Measurements from ENCODE around the gene DARS1. TPM values are rescaled to one million over a fixed set of nuclear protein-coding genes. Genes with fewer than 3 reads are reported as not detected.

Gene DARS1
- total RNA-seq = 100 to 1,000 TPM; 147 to 151 TPM

DNA sequence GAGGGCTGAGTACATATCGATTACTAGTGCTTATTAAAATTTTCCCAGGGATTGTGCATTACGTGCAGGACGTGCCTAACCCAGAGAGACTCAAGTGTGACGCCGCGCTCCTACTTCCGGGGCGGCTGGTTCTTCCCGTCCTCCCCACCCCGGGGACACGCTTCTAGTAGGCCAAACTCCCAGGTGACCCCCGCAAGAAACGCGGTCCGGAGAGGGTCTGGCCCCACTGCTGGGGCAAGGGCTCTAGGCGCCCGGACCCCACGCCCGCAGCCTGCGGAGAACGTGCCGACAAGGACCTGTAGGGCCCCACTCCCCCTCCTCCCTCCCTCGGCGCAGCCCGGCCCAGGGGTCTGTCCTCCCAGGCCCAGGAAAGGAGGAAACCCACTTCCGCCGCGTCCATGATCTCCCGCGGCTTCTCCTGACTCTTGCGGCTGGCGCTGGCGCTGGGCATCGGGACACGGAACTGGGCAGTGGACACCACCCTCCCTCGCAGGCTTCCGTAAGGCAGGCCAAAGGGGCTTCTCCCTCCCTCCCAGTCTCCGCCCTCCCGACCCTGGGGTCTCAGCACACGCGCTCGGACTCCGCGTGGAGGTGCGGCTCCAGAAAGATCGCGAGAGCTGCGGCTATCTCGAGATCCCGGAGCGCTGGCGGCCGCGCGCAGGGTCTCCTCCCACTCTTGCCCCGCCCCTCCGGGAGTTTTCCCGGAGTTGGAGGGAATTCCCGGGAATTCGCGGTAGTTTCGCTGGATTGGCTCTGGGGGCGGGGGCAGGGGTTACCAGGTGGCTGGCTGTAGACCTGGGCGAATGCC lies at the start of gene DARS1:
TSS of gene DARS1 (minus strand) at position 609 of the 808 bp plus-strand sequence. CDS start at position 451, 158 bp downstream.
- H3K9me3 Mint-ChIP-seq = peaks cover 4% of the 10 kb centered on the region
- CTCF ChIA-PET = interaction anchor here (0.6 to 1.4 kb wide), 7 partner anchors 13 to 150 kb away, joined by 3 to 6 read pairs (median 4); no protein-coding TSS in a partner anchor
- POLR2A ChIA-PET = interaction anchor here (0.6 to 5.4 kb wide), 28 partner anchors 8 to 399 kb away, joined by 3 to 220 read pairs (median 6); partner anchors contain the start of gene CXCR4

DNA sequence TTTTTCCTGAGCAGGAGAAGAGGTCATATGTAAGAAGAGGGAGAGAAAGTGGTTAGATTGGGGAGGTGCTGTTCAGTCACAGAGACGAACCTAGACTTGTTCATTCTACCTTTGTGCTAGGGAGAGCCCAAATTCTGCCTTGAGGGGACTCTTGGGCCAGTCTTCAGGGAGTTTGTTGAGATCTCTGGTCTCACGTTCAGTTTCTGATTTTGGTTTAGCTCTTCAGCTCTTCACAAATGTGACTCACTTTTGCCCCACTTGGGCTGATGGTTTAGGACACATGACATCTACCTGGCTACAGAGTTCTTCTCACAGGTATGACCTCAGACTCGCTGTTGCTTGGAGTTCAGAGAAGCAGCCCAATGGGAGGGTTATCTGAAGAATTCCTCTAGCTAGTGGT lies 49.2 kb upstream of the DARS1 start:
- peaks cover 3% of the 10 kb centered on the region for H3K4me1 Mint-ChIP-seq
- no peak for DNase-seq
- H3K27me3 Mint-ChIP-seq = peaks cover 5% of the 10 kb centered on the region
- ChIA-PET POLR2A (interaction anchor here (1.4 kb wide), 1 partner anchor 50 kb away, joined by 3 read pairs; no protein-coding TSS in a partner anchor), CTCF (no interaction called here)
- H3K4me3 Mint-ChIP-seq = no peak overlapping the region
- peaks cover 2% of the 10 kb centered on the region for H3K36me3 Mint-ChIP-seq (ENCODE audit: low read depth)
- H3K27ac Mint-ChIP-seq = no peak overlapping the region
- peaks cover 5% of the 10 kb centered on the region for H3K9me3 Mint-ChIP-seq

More for the DNA sequence above, at the start of gene DARS1:
- DNase-seq = peak; percentile 88
- Mint-ChIP-seq H3K36me3 (ENCODE audit: low read depth) (peaks cover 45% of the 10 kb centered on the region), H3K4me3 (peak within 1 kb of the TSS; percentile 87), H3K4me1 (peaks cover 47% of the 10 kb centered on the region), H3K27me3 (no peaks in the 10 kb centered on the region), H3K27ac (peak within 1 kb of the TSS; percentile 87)

DNA sequence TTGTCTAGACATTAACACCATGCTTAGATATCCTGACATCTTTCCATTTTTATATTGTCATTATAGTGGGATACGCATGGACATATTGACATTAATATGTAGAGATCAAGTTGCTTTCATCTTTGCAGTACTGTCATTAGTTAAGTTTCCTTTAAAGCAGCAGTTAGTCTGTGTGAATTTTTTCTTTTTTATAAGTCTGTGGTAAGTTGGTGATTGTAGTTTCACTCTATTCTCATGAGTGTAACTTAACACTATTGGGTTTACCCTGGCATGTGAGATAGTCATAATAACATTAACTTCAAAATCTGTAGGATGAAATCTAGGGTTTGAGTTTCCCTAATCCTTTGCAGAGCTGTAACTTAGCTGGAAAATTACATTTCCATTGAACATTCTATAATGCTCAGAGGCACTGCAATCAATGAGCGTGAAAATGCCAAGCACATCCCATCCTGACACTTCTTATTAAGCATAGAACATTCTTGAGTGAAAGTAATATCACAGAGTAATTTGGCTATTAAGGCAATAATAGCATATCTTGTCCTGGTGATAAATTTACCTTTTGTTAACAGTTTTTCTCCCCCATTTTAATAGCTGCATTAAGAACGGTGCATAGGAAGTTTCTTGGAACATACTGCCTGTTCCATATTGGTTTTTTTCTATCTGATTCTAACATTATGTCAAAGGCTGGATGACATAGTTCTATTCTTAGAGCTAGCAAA lies 47.5 kb upstream of the DARS1 start:
- Mint-ChIP-seq H3K27me3 (peaks cover 5% of the 10 kb centered on the region), H3K36me3 (ENCODE audit: low read depth) (peaks cover 3% of the 10 kb centered on the region), H3K9me3 (peaks cover 3% of the 10 kb centered on the region), H3K27ac (no peak overlapping the region), H3K4me1 (peaks cover 3% of the 10 kb centered on the region), H3K4me3 (no peak overlapping the region)
- ChIA-PET POLR2A (interaction anchor here (1.4 kb wide), 1 partner anchor 49 kb away, joined by 3 read pairs; no protein-coding TSS in a partner anchor), CTCF (interaction anchor here (1.0 to 1.2 kb wide), 2 partner anchors 23 to 25 kb away, joined by 3 read pairs; no protein-coding TSS in a partner anchor)
- no peak for DNase-seq

DNA sequence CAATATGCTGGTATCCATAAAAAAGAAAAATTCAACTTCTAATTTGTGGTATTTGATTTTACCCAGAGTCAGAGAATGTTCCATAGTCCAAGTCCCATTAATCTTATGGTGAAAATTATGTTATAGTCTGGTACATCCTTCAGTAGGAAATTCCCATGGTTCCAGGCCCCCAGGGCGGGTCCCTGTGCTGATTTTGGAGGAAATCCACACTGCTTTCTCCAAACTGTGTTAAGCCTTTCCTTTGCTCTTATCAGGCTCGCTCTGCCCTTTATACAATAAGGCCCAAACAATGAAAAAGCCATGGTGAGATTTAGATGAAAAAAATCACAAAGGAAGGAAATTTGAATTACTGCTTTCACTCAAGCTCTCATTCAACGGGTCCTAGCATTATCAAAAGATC lies 46.8 kb upstream of the DARS1 start:
- Mint-ChIP-seq H3K4me1 (peaks cover 3% of the 10 kb centered on the region), H3K9me3 (peaks cover 4% of the 10 kb centered on the region), H3K27me3 (peaks cover 5% of the 10 kb centered on the region), H3K27ac (no peak overlapping the region), H3K4me3 (no peak overlapping the region), H3K36me3 (ENCODE audit: low read depth) (peaks cover 4% of the 10 kb centered on the region)
- DNase-seq = no peak
- CTCF ChIA-PET = no interaction called here
- POLR2A ChIA-PET = no interaction called here

DNA sequence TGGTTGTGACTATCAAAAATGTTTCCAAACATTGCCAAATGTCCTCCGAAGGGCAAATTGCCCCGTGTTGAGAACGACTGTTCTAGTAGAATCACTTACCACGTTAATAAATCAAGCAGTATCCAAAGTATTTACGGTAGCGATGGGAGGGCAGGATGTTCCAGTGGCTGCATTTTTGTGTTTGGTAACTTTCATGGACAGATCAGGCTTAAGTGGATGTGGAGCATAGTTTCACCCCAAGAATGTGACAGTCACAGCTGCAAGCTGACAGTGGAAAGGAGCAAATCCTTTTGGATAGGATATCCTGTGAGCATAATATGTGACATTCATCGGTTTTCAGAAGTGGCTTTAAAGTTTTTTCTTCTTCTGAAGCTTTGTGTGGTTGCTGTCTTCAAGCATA lies 46.3 kb upstream of the DARS1 start:
- DNase-seq = no peak
- CTCF ChIA-PET = no interaction called here
- Mint-ChIP-seq H3K27ac (no peak overlapping the region), H3K9me3 (peaks cover 4% of the 10 kb centered on the region), H3K4me3 (no peak overlapping the region), H3K4me1 (peaks cover 3% of the 10 kb centered on the region), H3K36me3 (ENCODE audit: low read depth) (peaks cover 4% of the 10 kb centered on the region), H3K27me3 (peaks cover 3% of the 10 kb centered on the region)
- POLR2A ChIA-PET = no interaction called here

DNA sequence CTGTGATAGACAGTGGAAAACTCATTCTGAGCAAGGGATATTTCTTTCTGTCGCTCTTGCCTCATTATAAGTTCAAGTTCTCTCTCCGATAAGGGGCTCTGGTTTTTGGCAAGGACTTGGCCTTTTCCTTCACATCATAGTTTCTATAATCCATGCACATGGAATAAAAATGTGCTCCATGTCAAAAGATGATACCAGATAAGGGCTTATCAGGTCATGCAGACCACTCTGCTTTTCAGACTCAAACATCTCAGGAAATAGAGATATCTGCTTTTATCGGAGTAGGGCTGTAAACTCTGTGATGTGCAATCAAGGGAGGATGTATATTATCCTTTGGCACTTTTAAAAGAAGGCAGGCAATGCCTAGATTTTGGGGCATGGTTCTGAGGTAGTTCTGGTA lies 45.0 kb upstream of the DARS1 start:
- CTCF ChIA-PET = no interaction called here
- DNase-seq = no peak

DNA sequence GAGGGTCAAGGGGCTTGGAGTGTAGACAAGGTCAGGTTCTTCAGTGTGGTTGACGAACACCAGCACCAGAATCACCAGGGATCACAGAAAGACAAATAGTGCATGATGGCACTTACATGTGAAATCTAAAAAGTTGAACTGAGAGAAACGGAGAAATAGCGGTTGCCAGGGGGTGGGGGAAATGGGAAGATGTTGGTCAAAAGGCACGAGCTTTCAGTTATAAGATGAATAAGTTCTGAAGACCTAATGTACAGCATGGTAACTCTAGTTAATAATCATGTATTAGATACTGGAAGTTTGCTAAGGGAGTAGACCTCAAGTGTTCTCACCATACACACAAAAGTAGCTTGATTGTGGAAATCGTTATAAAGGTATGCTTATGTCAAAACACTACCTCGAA lies 43.7 kb upstream of the DARS1 start:
- Mint-ChIP-seq H3K9me3 (peaks cover 4% of the 10 kb centered on the region), H3K27ac (no peak overlapping the region), H3K36me3 (ENCODE audit: low read depth) (peaks cover 4% of the 10 kb centered on the region), H3K27me3 (peaks cover 3% of the 10 kb centered on the region), H3K4me1 (peaks cover 5% of the 10 kb centered on the region), H3K4me3 (no peak overlapping the region)
- CTCF ChIA-PET = no interaction called here
- POLR2A ChIA-PET = no interaction called here
- DNase-seq = no peak

More for the DNA sequence above, 45.0 kb upstream of the DARS1 start:
- peaks cover 3% of the 10 kb centered on the region for H3K4me1 Mint-ChIP-seq
- no peak overlapping the region for H3K4me3 Mint-ChIP-seq
- H3K27me3 Mint-ChIP-seq = peaks cover 3% of the 10 kb centered on the region
- no peak overlapping the region for H3K27ac Mint-ChIP-seq
- POLR2A ChIA-PET = no interaction called here
- H3K36me3 Mint-ChIP-seq (ENCODE audit: low read depth) = peaks cover 4% of the 10 kb centered on the region
- H3K9me3 Mint-ChIP-seq = peaks cover 4% of the 10 kb centered on the region

DNA sequence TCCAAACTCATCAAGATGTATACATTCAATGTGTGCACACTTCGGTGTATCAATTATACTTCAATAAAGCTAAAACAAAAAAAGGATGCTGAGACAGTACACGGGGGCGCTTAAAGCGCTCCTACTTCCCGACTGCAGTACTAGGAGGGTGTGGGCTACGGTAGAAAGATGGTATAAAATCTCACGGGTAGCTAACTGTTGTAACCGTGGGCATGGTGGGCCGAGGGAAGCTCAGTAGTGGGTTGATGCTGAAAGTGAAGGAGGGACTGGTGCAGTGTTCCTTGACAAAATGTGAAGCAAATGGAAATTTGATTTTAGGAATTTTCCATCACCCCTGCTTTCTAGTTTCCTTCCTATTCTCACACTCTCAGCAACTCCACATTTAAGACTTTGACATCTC lies 42.6 kb upstream of the DARS1 start:
- peaks cover 5% of the 10 kb centered on the region for H3K4me1 Mint-ChIP-seq
- no peak overlapping the region for H3K4me3 Mint-ChIP-seq
- DNase-seq = no peak
- H3K27me3 Mint-ChIP-seq = peaks cover under 1% of the 10 kb centered on the region
- CTCF ChIA-PET = no interaction called here
- peaks cover 2% of the 10 kb centered on the region for H3K9me3 Mint-ChIP-seq
- no peak overlapping the region for H3K27ac Mint-ChIP-seq
- peaks cover 4% of the 10 kb centered on the region for H3K36me3 Mint-ChIP-seq (ENCODE audit: low read depth)
- POLR2A ChIA-PET = interaction anchor here (1.3 kb wide), 1 partner anchor 22 kb away, joined by 4 read pairs; no protein-coding TSS in a partner anchor

DNA sequence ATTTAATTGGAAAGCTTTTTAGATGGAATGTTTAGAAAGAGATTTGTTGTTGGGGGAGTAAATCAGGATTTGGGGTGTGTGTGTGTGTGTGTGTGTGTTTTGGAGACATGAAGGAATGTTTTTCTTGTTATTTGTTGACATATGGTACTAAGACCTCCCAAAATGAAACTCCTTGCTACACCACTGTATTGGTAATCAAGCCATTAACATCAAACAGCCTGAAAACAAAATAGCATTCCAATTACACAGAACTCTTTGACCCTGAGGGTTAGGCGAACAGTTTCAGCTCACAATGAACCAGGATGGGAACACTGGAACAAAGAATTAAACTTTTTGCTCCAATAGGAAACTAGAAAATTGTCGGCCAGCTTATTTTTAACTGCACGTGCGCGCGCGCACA lies 41.7 kb upstream of the DARS1 start:
- no peaks in the 10 kb centered on the region for H3K27me3 Mint-ChIP-seq
- H3K9me3 Mint-ChIP-seq = peaks cover 2% of the 10 kb centered on the region
- no peak overlapping the region for H3K27ac Mint-ChIP-seq
- H3K4me3 Mint-ChIP-seq = no peak overlapping the region
- H3K4me1 Mint-ChIP-seq = peaks cover 5% of the 10 kb centered on the region
- DNase-seq = no peak
- CTCF ChIA-PET = no interaction called here
- peaks cover 4% of the 10 kb centered on the region for H3K36me3 Mint-ChIP-seq (ENCODE audit: low read depth)
- POLR2A ChIA-PET = interaction anchor here (1.3 kb wide), 1 partner anchor 23 kb away, joined by 4 read pairs; no protein-coding TSS in a partner anchor

DNA sequence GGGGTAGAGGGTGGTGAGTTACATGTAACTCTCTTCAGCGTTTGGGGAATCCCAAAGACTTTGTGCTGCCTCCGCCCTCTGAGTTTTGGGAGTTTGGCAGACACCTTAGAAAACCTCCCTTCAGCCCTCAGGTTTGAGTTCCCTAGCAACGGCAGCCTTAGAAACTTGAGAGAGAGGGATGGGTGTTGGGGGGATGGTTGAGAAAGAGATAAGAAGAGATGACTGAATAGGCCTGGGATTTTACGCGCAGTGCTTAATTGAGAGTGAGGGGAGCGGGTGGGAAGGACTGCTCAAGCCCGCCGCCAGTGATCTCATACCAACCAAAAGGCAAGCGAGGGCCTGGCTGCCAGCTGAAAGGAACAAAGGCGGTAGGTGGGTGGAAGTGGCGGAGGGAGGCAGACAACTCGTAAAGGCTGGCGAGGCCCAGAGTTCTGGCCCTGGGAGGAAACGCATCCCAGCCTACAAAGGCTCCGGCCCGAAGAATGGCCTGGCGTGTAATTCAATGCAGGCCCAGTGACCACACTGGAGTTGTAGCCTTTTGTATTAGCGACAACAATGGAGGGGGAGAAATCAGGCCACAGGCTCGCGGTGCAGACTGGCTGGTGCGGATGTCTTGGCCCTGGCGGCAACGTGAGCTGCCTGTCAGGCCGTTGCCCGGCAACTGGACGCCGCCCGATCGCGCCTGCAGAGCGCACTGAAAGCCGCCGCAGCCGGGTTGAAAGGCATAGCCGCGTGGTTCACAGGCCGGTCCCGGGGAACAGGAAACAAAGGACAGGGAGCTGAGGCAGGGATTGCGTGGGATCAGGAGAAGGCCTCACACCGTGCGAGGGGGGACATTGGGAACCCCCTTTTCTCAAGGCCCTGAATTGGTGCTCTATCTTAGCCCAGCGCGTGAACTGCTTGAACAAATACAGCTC lies 39.9 kb upstream of the DARS1 start:
- no peaks in the 10 kb centered on the region for H3K27me3 Mint-ChIP-seq
- POLR2A ChIA-PET = interaction anchor here (1.0 kb wide), 1 partner anchor 17 kb away, joined by 3 read pairs; no protein-coding TSS in a partner anchor
- peaks cover 3% of the 10 kb centered on the region for H3K4me1 Mint-ChIP-seq
- peaks cover 4% of the 10 kb centered on the region for H3K36me3 Mint-ChIP-seq (ENCODE audit: low read depth)
- H3K9me3 Mint-ChIP-seq = peaks cover 2% of the 10 kb centered on the region
- no peak overlapping the region for H3K27ac Mint-ChIP-seq
- CTCF ChIA-PET = no interaction called here
- H3K4me3 Mint-ChIP-seq = no peak overlapping the region
- peak; percentile 33 for DNase-seq

DNA sequence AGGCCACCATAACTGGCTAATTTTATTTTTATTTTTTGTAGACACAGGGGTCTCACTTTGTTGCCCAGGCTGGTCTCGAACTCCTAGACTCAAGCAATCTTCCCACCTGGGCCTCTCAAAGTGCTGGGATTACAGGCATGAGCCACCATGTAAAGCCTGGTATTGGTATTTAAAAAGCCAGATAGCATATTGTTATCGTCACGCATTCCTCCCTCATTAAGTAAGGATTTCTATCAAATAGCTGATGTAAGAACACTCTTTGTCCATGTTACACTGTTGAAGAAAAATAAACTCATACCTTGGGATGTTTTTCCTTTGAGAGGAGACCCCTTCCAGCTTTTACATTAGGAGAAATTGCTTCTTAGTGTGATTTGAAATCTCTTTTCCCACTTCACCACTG lies 39.2 kb upstream of the DARS1 start:
- ChIA-PET CTCF (no interaction called here), POLR2A (no interaction called here)
- Mint-ChIP-seq H3K27me3 (no peaks in the 10 kb centered on the region), H3K36me3 (ENCODE audit: low read depth) (peaks cover 4% of the 10 kb centered on the region), H3K27ac (no peak overlapping the region), H3K4me3 (no peak overlapping the region), H3K4me1 (peaks cover 3% of the 10 kb centered on the region), H3K9me3 (peaks cover 2% of the 10 kb centered on the region)
- DNase-seq = no peak

DNA sequence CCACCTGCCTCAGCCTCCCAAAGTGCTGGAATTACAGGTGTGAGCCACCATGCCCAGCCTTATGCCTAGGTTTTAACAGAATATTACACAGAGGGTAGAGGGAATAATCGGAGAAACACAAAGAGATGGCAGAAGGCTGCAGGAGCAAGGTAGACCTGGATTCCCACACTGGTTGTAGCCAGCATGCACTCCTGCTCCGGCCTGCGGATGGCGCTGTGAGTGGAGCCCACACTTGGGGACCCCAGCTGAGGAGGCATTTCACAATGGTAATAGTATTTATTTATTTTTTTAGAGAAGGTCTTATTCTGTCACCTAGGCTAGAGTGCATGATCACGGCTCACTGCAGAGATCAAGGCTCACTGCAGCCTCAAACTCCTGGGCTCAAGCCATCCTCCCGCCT lies 38.8 kb upstream of the DARS1 start:
- H3K4me3 Mint-ChIP-seq = no peak overlapping the region
- CTCF ChIA-PET = no interaction called here
- H3K9me3 Mint-ChIP-seq = peaks cover 2% of the 10 kb centered on the region

More for the DNA sequence above, 38.8 kb upstream of the DARS1 start:
- Mint-ChIP-seq H3K27ac (no peak overlapping the region), H3K4me1 (peaks cover 8% of the 10 kb centered on the region), H3K27me3 (no peaks in the 10 kb centered on the region), H3K36me3 (ENCODE audit: low read depth) (peaks cover 4% of the 10 kb centered on the region)
- POLR2A ChIA-PET = no interaction called here
- no peak for DNase-seq

Data from activated CD4-positive, alpha-beta memory T cell treated with anti-CD3 and anti-CD28 coated beads, Interleukin-2, amount 10 ng/mL, durations not matched to agents 7 days and 5 days (primary cell).